GM12892 (cell line): ENCODE measurements around the gene RALGAPA2.

Experiments used
- POLR2A ChIP-seq: IDR thresholded peaks from 2 replicates; pipeline ENCODE4 v1.6.1; 2011; ENCODE audit warnings: low read depth, low read length, control low read depth
- POLR2AphosphoS5 ChIP-seq: IDR thresholded peaks from 2 replicates; pipeline ENCODE4 v1.6.1; 2011; ENCODE audit warnings: low read depth, low read length, control low read depth

DNA sequence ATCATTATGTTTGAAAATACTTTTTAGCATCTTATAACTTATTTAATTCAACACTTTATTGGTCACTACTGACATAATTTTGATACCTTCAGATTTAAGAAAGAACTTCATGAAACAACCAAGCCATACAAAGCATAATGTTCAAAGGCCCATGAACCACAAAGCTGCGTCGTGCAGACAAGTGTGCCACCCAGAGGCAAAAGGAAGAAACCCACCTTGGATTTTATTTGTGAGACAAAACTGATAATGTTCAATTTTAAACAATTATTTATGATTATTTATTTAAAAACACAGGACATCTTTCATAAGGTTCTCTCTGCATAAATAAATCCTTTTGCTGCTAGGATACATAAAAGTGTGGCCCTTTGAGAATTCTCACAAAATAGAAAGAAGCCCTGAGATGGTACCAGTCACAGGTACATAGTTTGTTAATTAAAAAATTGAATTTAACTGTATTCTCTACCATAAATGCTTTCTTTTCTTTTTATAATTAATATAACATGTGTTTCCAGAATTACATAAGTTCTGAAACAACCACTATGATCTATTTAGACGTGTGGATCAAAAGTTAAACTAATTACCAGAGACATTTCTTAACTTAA, 143.7 kb downstream of the RALGAPA2 start:
- no peak for TF ChIP-seq POLR2AphosphoS5
- TF ChIP-seq POLR2A, result no peak
